GM12874 (cell line): ENCODE data around the gene GNL3.

Experiments
- CTCF ChIP-seq: IDR thresholded peaks from 2 replicates; pipeline ENCODE4 v1.5.1; 2011; ENCODE audit warnings: low read depth, mild to moderate bottlenecking, control low read depth, low read length, moderate library complexity; ENCODE audit not compliant: insufficient read depth

The GNL3 gene

DNA sequence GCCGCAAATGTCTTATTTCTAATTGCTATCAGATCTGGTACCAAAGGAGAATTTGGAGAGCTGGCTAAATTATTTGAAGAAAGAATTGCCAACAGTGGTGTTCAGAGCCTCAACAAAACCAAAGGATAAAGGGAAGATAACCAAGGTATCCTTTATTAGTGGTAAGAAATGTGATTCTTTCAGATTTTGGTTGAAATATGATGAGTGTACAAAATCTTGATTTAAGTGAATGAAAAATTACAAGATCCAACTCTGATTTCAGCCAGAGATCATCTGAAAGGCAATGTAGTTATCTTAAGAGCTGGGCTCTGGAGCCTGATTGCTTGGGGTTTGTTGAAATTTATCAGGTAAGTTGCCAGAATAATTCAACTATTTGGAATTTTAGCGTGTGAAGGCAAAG lies 4.7 kb downstream of the GNL3 start:
- TF ChIP-seq CTCF, result no peak

GRCh38 chr3:52693071-52693470 lies 7.2 kb downstream of the GNL3 start:
- no peak for TF ChIP-seq CTCF

DNA sequence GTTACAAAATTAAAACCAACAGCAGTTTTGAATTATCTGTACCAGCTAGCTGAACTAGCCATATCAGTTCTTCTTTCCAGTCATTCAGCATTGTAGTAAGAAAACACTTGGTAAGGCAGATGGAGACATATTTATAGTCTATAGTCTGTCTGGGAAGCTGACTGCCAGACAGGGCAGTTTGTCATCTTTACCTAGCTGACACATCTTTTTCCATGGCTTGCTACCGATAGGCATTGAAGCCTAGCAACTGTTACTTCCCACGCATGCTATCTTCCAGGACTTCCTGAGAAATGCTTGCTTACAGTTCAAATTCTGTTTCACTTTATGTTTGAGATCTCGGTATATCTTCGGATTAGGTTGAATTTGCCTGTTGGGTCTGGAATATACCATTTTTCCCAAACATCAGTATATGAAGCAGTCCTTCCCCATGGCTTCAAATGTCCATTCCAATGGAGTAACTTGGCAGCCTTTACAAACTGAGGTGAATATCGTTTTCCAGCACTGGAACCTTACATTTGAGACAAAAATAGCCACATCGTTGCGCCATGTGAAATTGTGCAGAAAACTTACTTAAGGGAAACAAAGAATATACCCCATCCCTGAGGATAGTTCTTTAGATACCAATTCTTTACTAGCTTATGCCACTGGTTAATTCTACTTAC lies 8.8 kb downstream of the GNL3 start:
- TF ChIP-seq CTCF, result no peak

GRCh38 chr3:52695798-52696671 lies 10.2 kb downstream of the GNL3 start:
- TF ChIP-seq CTCF, result no peak

- no peak for TF ChIP-seq CTCF
Measured at GRCh38 chr3:52696830-52697631, 11.2 kb downstream of the GNL3 start.

DNA sequence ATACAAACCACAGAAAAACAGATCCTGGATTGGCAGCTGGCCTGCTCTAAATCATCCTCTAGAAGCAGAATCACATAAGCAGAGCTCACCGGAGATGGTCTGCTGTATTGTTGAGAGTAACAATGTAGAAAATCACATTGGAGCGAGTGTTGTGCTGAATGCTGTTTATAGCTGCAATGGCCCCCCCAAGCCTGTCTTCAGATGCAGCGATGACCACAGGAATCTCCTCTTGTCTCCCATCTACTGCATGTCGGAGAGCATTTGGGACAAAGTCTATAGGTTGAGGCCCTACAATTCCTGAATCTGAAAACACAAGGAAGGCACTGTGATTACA lies 11.8 kb downstream of the GNL3 start:
- no peak for TF ChIP-seq CTCF

DNA sequence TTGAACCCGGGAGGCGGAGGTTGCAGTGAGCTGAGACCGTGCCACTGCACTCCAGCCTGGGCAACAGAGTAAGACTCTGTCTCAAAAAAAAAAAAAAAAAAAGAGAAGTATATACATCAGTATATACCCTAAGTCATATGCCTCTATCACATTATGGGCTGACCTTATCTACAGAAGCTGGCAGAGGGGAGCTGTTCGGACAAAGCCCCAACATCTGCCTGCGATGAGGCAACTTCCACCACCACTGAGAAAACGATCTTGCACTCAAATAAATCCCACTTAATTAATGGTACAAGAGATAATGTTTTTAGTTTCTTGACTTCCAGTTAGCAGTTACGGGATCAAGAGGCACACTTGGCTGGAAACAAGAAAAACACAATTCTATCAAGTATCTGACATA lies 17.5 kb downstream of the GNL3 start:
- TF ChIP-seq CTCF, result no peak
